GM13976 (cell line): ENCODE results near the gene MAD1L1.

ENCODE experiments used
- DNase-seq: peaks from one replicate; pipeline ENCODE4 v3.0.0; 2012; ENCODE audit warnings: low spot score
- in situ Hi-C: fragments of 300-500 bp; cut with MboI; formaldehyde crosslinking; loops from one replicate; pipeline ENCODE4 v1.12.0; 2022; ENCODE audit warnings: low sequenced_read_pairs, mixed read lengths, inconsistent platforms; ENCODE audit not compliant: unreplicated experiment
- TF ChIP-seq, protein P1 (sequence below): IDR thresholded peaks from 2 replicates; pipeline ENCODE4 v1.5.1; 2012; ENCODE audit warnings: borderline replicate concordance, mild to moderate bottlenecking; ENCODE audit not compliant: insufficient read depth; ENCODE audit errors: extremely low read depth, missing control alignments, control extremely low read depth

MAD1L1 gene

DNA sequence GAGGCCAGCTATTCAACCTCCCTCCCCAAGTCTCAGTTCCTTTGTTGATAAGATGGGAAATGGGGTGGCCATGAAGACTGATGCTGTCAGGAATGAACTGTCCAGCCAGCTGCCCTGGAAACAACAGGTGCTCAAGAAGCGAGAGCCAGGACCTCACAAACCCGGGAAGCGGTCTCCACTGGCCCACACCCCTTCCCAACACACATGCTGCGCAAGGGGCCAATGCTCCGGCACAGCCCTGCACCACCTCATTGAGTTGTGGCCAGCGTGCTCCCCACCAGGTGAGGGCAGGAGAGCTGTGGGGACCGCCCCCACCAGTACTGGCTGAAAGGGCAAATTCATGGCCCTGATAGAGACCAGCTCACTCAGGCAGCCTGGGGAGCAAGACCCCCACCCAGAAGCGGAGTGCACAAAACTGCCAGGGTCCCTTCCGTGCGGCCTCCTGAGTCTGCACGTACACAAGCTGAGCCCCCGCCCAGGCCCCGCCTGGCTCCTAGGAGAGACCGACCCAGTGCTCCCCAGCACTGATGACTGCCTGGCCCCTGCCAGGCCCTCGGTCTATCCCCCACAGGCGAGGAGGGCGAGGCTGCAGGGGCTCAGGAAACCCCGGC lies 216.6 kb downstream of the MAD1L1 start:
- DNase-seq, result no peak
- in situ Hi-C loops, result no loop called here
- TF ChIP-seq, protein P1, sequence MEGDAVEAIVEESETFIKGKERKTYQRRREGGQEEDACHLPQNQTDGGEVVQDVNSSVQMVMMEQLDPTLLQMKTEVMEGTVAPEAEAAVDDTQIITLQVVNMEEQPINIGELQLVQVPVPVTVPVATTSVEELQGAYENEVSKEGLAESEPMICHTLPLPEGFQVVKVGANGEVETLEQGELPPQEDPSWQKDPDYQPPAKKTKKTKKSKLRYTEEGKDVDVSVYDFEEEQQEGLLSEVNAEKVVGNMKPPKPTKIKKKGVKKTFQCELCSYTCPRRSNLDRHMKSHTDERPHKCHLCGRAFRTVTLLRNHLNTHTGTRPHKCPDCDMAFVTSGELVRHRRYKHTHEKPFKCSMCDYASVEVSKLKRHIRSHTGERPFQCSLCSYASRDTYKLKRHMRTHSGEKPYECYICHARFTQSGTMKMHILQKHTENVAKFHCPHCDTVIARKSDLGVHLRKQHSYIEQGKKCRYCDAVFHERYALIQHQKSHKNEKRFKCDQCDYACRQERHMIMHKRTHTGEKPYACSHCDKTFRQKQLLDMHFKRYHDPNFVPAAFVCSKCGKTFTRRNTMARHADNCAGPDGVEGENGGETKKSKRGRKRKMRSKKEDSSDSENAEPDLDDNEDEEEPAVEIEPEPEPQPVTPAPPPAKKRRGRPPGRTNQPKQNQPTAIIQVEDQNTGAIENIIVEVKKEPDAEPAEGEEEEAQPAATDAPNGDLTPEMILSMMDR, result no peak

DNA sequence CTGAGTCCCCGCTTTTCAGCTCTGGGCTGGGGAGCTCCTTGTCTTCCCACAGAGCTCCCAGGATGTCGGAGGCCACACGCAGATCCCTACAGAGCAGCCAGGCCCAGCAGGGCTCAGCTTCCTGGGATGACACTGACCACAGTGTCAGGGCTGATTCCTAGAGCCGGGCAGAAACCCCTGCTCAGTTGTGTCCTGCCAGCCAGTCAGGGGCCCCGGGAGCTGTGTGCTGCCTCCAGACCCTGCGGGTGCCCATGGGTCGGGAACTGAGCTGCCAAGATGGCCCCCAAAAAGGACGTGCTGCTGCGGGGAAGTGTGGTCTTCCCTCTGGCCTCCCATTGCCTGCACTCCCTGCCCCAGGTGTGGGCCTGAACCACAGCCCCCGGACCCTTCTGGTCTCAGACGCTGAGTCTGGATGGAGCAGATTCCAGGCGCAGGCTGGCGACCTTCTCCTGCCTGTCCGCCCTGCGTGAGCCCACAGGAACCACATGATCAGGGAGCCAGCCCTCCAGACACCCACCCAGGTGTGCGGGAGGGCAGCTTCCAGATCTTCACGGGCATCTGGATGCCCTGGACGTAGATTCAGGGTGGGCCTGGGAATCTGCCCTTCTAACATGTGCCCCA lies 217.4 kb downstream of the MAD1L1 start:
- in situ Hi-C loops, result no loop called here
- TF ChIP-seq, protein P1, result no peak
- DNase-seq, result no peak

DNA sequence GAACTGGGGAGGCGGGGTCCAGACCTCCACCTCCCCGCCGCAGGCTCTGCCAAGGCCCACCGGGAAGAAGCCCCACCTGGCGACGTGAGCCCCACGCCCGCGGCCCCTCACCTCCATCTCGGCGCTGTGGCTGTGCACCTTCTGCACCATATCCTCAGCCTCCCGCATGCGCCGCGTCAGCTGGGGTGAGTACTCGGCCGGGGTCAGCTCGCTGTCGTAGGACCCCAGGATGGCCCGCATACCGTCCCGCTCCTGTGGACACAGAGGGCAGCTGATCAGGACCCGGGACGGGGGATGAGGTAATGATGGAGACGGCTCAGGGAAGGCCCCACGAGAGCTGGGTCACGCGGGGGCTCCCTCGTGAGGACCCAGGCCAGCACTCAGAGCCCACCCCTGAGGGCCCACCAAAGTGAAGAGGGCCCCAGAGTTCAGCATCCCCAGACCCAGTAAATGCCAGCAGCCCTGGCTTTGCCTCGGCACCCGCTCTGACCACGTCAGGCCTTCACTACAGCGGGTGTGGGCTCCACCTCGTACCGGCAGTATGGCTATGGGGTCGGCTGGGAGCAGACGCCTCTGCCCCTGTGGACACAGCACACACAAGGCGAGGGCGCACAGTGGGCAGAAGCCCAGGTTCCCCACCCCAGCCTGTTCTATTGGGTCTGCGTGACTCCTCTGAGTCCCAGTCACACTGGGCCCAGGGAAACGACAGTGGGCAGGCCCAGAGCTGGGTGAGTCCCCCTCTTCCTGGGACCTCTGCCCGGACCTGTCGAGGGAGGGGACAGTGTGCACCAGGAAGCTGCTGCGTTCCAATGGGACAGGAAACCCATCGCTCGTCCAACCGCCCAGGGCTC lies 218.1 kb downstream of the MAD1L1 start:
- TF ChIP-seq, protein P1, result no peak
- in situ Hi-C loops, result no loop called here

DNA sequence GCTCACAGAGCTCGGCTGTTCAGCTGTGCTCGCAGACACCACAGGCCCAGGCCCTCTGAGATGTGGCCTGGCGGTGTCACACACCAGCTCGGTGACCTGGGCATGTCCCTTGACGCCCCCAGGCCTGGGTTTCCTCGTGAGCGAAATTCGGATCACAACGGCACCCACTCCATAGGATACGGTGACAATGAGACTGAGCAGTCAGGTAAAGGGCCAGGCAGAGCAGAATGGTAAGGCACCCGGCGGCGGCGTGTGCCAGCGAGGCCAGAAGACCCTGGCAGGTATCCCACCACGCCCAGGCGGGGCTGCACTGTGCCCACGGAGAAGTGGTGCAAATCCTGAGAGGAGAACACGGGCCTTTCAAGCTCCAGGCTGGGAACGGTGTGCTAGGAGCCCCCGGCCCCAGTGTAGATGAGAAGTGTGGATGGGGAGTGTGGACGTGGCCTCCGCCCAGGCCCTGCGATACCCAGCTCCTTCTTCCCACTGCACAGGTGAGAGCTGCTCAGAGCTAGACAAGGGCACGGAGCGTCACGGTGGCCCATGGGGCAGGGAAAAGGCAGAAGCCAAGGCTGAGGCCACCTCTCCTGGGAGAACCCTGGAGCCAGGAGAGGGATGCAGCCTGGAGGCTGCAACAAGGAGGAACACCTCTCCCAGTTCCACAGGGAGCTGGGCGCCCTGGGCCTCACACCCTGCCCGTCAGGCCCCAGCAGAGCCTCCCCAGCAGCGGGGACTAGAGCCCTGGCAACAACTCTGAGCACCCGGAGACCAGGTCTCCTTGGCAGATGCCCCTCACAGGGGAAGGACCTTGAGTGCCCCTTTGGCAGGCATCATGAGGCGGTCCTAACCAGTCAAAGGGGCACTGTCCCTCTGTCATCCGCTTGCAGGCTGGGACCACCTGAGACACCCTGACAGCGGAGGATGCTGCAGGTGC lies 219.1 kb downstream of the MAD1L1 start:
- DNase-seq, result no peak
- in situ Hi-C loops, result no loop called here
- TF ChIP-seq, protein P1, result no peak

More for the DNA sequence above, 218.1 kb downstream of the MAD1L1 start:
- no peak for DNase-seq

DNA sequence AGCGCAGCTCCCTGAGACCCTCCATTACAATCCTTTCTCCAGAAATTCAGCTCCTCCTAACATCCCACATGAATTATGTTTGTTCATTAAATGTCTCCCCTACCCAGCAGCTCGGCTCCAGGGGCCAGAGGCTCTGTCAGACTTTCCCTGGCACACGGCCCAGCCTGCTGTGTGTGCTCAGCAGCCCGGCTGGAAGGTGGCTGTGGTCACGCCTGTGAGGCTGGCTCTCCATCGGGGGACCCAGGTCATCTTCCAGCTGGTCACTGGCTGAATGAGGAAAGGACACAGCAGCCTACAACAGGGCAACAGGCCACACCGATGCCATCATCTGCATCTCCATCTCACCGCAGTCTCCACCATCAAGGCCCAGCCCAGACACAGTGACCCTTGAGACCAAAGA lies 219.8 kb downstream of the MAD1L1 start:
- no peak for DNase-seq
- TF ChIP-seq, protein P1, result no peak
- in situ Hi-C loops, result no loop called here
